HepG2 (cell line): Measurements from ENCODE around the gene RTN4RL2. TPM values are rescaled to one million over a fixed set of nuclear protein-coding genes. Genes with fewer than 3 reads are reported as not detected.

Source experiments
- BCL6 ChIP-seq: IDR thresholded peaks from 2 replicates; pipeline ENCODE4 v1.6.1; 2016; ENCODE audit warnings: missing genetic modification reagents, missing compliant biosample characterization
- HMG20B ChIP-seq: conservative IDR thresholded peaks from 2 replicates; pipeline ENCODE4 v1.6.1; 2016; ENCODE audit warnings: missing genetic modification reagents, missing compliant biosample characterization
- IRF9 ChIP-seq: sonication (generic); formaldehyde crosslinking; IDR thresholded peaks from 2 replicates; pipeline ENCODE4 v1.8.0; 2022; ENCODE audit warnings: missing genetic modification reagents, mild to moderate bottlenecking, borderline replicate concordance
- KIAA2018 ChIP-seq: sonication (generic); formaldehyde crosslinking; IDR thresholded peaks from 2 replicates; pipeline ENCODE4 v1.5.0; 2020; ENCODE audit warnings: mild to moderate bottlenecking, missing genetic modification reagents, borderline replicate concordance
- PBX2 ChIP-seq: IDR thresholded peaks from 2 replicates; pipeline ENCODE4 v1.6.1; 2016; ENCODE audit warnings: control low read depth
- RXRA ChIP-seq: sonication (generic); formaldehyde crosslinking; IDR thresholded peaks from 2 replicates; pipeline ENCODE4 v1.5.1; 2020; ENCODE audit warnings: missing genetic modification reagents
- SALL1 ChIP-seq: sonication (generic); formaldehyde crosslinking; IDR thresholded peaks from 2 replicates; pipeline ENCODE4 v1.8.0; 2022; ENCODE audit warnings: mild to moderate bottlenecking, missing genetic modification reagents
- TBP ChIP-seq: sonication (generic); formaldehyde crosslinking; IDR thresholded peaks from 2 replicates; pipeline ENCODE4 v1.5.0; 2020; ENCODE audit warnings: missing genetic modification reagents
- YY1 ChIP-seq: IDR thresholded peaks from 2 replicates; pipeline ENCODE4 v1.6.1; 2011; ENCODE audit warnings: low read length, low read depth, moderate library complexity, mild to moderate bottlenecking; ENCODE audit not compliant: insufficient read depth, insufficient replicate concordance
- polyA plus RNA-seq, 8 experiments: library from polyadenylated mRNA; depleted of rRNA in 3 of 8; stranded (reverse) in 7 of 8; unstranded in 1 of 8; fragments of >200 nt; fragmentation: Illumina TruSeq in 4 of 8; extraction: Trizol in 4 of 8; gene quantifications; 2 replicates each; pipeline versions ENCODE4 v1.2.1 to v1.2.3, GENCODE V29; 2011 to 2016; ENCODE audit warnings: low read depth in 4 of 8, missing spikeins in 1 of 8, mixed read lengths in 1 of 8; ENCODE audit not compliant: insufficient read depth in 1 of 8
- total RNA-seq, 5 experiments: library from RNA; depleted of rRNA; stranded (reverse); fragments of >200 nt; fragmentation: Illumina TruSeq; extraction: Trizol; gene quantifications; 2 replicates each; pipeline ENCODE4 v1.2.3, GENCODE V29; 2016; ENCODE audit warnings: low read depth in 1 of 5

The RTN4RL2 gene
- total and polyA plus RNA-seq, 2 of the 13 experiments (the other 11 are each of a cell fraction or from before 2014, with no cell fraction given) = 1.3 to 4.3 TPM

GRCh38 chr11:57453543-57454177 lies 6.7 kb upstream of the RTN4RL2 start (continued):
- TF ChIP-seq YY1 (peak; percentile 25), KIAA2018 (no peak), BCL6 (CRISPR knock-in tag) (peak; percentile 96), PBX2 (CRISPR knock-in tag) (no peak), IRF9 (CRISPR knock-in tag) (peak; percentile 72; the same call in 1 of the 2 replicates), RXRA (peak; percentile 67; the same call in 1 of the 2 replicates), HMG20B (CRISPR knock-in tag) (peak; percentile 63; the same call in 1 of the 2 replicates), SALL1 (CRISPR knock-in tag) (peak; percentile 94), TBP (CRISPR knock-in tag) (no peak)
